ENCODE results near the gene ARHGAP42. TPM values are rescaled to one million over a fixed set of nuclear protein-coding genes. Genes with fewer than 3 reads are reported as not detected.

ARHGAP42 gene
- total and polyA plus RNA-seq, 10 donors: 3.5 to 31.0 (median 19.6) TPM

DNA sequence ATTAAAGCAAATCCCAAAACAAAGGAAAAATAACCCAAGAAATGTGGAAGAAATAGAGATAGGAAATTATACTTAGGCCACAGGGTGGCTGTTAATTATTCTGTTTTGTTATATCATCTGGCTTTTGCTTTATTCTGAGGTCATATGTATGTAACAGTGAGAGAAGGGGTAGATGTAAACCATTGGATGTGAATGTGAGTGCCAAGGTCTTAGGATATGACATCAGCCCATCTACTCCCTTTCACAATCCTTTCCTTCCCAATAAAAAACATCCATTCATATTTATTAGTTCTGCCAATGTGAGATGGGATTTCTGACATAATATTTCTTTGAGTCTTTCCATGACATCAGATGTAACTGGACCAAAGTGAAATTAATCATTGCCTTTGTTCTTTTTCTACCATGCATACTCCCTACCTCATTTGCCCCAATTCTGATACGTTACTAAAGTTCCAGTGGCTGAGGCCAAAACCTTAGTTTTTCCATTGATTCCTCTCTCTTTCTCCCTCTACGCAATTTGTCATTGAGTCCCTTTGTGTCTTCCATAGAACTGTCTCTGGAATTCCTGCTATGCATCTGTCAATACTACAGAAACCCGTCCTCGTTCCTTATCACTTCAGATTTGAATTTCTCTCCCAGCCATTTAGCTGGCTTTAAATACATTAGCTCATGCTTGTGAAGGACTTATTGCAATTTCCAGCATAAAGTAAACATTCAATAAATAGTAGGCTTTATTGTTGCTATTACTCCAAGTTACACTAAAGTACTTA, 170.3 kb downstream of the ARHGAP42 start:
- intact Hi-C loops (cut with DNase I; ENCODE audit: low total_unique reads): loop anchor here (5.0 to 10.0 kb wide), 3 partner anchors 67 to 285 kb away; partner anchors contain the start of gene ARHGAP42
- Histone ChIP-seq H3K27ac (no peak overlapping the region), H3K9me3 (no peaks in the 10 kb centered on the region), H3K4me1 (peaks cover 0 to 9% (median 0%) of the 10 kb centered on the region in 6 donors), H3K4me3 (no peak overlapping the region), H3K36me3 (no peaks in the 10 kb centered on the region), H3K27me3 (replicated peaks in 1 of 7) (no peaks in the 10 kb centered on the region)
- 84 to 95% (median 91%) methylated on average over 4 of the region's 4 CpGs for WGBS, 5 donors
- TF ChIP-seq POLR2A (IDR thresholded peaks at IDR 0.05): no peak
- TF ChIP-seq POLR2AphosphoS5 (IDR thresholded peaks at IDR 0.05): no peak
- TF ChIP-seq, protein P1, sequence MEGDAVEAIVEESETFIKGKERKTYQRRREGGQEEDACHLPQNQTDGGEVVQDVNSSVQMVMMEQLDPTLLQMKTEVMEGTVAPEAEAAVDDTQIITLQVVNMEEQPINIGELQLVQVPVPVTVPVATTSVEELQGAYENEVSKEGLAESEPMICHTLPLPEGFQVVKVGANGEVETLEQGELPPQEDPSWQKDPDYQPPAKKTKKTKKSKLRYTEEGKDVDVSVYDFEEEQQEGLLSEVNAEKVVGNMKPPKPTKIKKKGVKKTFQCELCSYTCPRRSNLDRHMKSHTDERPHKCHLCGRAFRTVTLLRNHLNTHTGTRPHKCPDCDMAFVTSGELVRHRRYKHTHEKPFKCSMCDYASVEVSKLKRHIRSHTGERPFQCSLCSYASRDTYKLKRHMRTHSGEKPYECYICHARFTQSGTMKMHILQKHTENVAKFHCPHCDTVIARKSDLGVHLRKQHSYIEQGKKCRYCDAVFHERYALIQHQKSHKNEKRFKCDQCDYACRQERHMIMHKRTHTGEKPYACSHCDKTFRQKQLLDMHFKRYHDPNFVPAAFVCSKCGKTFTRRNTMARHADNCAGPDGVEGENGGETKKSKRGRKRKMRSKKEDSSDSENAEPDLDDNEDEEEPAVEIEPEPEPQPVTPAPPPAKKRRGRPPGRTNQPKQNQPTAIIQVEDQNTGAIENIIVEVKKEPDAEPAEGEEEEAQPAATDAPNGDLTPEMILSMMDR (IDR thresholded peaks at IDR 0.05 in 8 of 11, conservative IDR thresholded peaks at IDR 0.05 in 3 of 11): no peak
- DNase-seq: no peak

DNA sequence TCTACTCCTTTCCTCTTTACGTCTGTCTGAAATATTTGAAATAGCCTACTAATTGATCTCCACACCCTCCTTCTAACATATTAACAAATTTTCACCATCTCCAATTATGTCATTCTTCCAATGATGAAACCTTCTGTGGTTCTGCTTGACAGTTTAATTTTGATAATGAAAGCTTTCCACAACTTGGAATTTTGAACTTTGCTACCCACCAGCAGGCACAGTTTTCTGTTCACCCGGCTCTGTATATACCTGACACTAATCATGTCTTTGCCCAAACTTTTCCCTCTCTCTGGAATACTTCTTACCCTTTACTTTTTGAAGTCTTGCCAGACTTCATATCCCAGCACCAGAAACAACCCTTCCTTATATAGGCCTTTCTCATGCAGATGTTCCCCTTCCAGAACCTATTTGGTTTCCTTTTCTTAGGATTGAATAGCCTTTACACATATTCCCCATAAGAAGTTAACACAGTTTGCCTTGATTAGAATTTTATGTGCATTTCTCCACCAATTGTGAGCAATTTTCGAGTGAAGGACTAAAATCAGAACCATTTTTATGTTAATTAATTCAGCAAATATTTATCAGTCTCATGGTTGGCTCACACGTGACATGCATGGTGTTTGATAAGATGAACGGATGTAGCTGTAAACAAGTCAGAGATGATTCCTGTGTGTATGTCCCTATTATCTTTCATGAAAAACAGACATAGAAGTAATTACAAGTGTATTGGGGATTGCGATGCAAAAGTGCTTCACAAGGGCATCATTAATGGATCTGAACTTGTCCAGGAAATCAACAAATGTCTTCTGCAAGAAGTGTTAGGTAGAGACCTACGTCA, 173.4 kb downstream of the ARHGAP42 start:
- Histone ChIP-seq H3K4me1 (peaks cover 0 to 8% (median 0%) of the 10 kb centered on the region in 6 donors), H3K4me3 (no peak overlapping the region), H3K36me3 (no peaks in the 10 kb centered on the region), H3K27ac (no peak overlapping the region), H3K27me3 (replicated peaks in 1 of 7) (no peaks in the 10 kb centered on the region), H3K9me3 (peaks cover 0 to 1% (median 0%) of the 10 kb centered on the region in 8 donors)
- DNase-seq: no peak
- TF ChIP-seq, protein P1 (IDR thresholded peaks at IDR 0.05 in 8 of 11, conservative IDR thresholded peaks at IDR 0.05 in 3 of 11): no peak
- TF ChIP-seq POLR2AphosphoS5 (IDR thresholded peaks at IDR 0.05) (no peak), POLR2A (IDR thresholded peaks at IDR 0.05) (no peak)
- intact Hi-C loops (cut with DNase I; ENCODE audit: low total_unique reads): no loop called here
- 83 to 93% (median 86%) methylated on average over 7 of the region's 7 CpGs for WGBS, 5 donors

DNA sequence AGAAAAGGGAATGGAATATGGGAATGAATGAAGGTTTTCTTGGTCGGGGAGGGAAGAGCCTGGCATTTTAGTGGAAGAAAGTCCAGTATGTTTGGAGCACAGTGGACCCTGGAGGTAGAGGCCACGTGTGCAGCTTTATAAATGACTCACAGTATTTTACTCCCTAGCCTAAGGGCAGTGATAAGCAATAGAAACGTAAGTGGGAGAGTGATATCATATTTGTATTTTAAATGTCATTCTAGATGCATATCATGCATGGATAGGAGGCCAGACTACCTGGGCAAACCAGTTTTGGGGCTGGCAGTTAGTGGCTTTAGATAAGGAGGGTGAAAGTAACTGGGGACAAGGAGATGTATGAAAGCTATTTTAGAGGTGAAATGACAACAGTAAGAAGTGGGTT, 174.1 kb downstream of the ARHGAP42 start:
- intact Hi-C loops (cut with DNase I; ENCODE audit: low total_unique reads): no loop called here
- Histone ChIP-seq H3K9me3 (peaks cover 0 to 8% (median 3%) of the 10 kb centered on the region in 8 donors), H3K4me1 (peaks cover 0 to 8% (median 0%) of the 10 kb centered on the region in 6 donors), H3K36me3 (no peaks in the 10 kb centered on the region), H3K27me3 (replicated peaks in 1 of 7) (no peaks in the 10 kb centered on the region), H3K27ac (no peak overlapping the region), H3K4me3 (no peak overlapping the region)
- 78 to 90% (median 88%) methylated on average over 3 of the region's 3 CpGs for WGBS, 5 donors
- TF ChIP-seq POLR2A (IDR thresholded peaks at IDR 0.05): no peak
- TF ChIP-seq, protein P1 (IDR thresholded peaks at IDR 0.05 in 8 of 11, conservative IDR thresholded peaks at IDR 0.05 in 3 of 11): no peak
- TF ChIP-seq POLR2AphosphoS5 (IDR thresholded peaks at IDR 0.05): no peak
- DNase-seq: no peak

Measured in spleen (tissue), 11 donors.